ENCODE results near the gene DNAJC1. TPM values are rescaled to one million over a fixed set of nuclear protein-coding genes. Genes with fewer than 3 reads are reported as not detected.

Gene DNAJC1
- total RNA-seq, 1 experiment from 2014 or later: 57.8 TPM

DNA sequence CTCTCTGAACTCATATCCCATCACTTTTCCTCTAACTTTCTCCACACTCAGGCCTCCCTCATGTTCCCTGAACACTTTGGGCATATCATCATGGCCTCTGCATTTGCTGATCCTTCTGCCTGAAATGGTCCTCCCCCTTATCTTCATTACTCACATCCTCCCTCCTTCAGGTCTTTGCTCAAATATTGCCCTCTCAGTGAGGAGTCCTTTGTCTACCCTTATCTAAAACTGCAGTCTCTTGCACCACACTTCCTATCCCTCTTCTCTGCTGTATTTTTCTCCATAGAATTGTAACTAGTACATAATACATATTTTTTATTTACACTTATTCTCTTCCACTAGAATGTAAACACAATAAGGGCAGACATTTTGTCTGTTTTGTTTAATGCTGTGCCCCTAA, 41.7 kb downstream of the DNAJC1 start:
- Mint-ChIP-seq H3K27ac (ENCODE audit: low read depth, unreplicated experiment) (no peak overlapping the region), H3K4me1 (ENCODE audit: insufficient read depth, unreplicated experiment) (peaks cover 7% of the 10 kb centered on the region), H3K9me3 (ENCODE audit: unreplicated experiment) (peaks cover 7% of the 10 kb centered on the region), H3K36me3 (ENCODE audit: insufficient read depth, unreplicated experiment) (peaks cover 7% of the 10 kb centered on the region), H3K4me3 (ENCODE audit: unreplicated experiment) (no peak overlapping the region), H3K27me3 (ENCODE audit: insufficient read depth, unreplicated experiment) (no peaks in the 10 kb centered on the region)
- TF ChIP-seq, protein P1, sequence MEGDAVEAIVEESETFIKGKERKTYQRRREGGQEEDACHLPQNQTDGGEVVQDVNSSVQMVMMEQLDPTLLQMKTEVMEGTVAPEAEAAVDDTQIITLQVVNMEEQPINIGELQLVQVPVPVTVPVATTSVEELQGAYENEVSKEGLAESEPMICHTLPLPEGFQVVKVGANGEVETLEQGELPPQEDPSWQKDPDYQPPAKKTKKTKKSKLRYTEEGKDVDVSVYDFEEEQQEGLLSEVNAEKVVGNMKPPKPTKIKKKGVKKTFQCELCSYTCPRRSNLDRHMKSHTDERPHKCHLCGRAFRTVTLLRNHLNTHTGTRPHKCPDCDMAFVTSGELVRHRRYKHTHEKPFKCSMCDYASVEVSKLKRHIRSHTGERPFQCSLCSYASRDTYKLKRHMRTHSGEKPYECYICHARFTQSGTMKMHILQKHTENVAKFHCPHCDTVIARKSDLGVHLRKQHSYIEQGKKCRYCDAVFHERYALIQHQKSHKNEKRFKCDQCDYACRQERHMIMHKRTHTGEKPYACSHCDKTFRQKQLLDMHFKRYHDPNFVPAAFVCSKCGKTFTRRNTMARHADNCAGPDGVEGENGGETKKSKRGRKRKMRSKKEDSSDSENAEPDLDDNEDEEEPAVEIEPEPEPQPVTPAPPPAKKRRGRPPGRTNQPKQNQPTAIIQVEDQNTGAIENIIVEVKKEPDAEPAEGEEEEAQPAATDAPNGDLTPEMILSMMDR (IDR thresholded peaks at IDR 0.05; ENCODE audit: unreplicated experiment): no peak
- intact Hi-C loops (cut with micrococcal nuclease): no loop called here
- DNase-seq (ENCODE audit: unreplicated experiment): no peak
- POLR2A ChIA-PET: no interaction called here
- no TSS peak for BruUV-seq (replicated peaks)
- CTCF ChIA-PET: no interaction called here

DNA sequence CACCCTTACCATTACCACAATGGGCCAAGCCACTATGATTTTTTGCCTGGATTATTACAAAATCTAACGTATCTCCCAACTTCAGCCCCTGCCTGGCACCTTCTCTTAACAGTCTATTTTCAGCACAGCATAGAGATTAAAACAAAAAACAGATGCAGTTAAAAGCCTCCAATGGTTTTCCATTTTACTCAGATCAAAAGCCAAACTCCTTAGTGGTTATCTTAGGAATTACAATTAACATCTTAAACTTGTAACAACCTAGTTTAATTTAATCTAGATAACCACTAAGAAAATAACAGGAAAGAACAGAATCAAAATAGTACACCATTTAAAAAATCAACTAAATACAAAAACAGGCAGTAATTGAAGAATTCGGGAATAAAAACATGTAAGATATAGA, 43.5 kb downstream of the DNAJC1 start:
- Mint-ChIP-seq H3K9me3 (ENCODE audit: unreplicated experiment) (peaks cover 5% of the 10 kb centered on the region), H3K36me3 (ENCODE audit: insufficient read depth, unreplicated experiment) (peaks cover 3% of the 10 kb centered on the region), H3K27ac (ENCODE audit: low read depth, unreplicated experiment) (no peak overlapping the region), H3K27me3 (ENCODE audit: insufficient read depth, unreplicated experiment) (no peaks in the 10 kb centered on the region), H3K4me3 (ENCODE audit: unreplicated experiment) (no peak overlapping the region), H3K4me1 (ENCODE audit: insufficient read depth, unreplicated experiment) (peaks cover 7% of the 10 kb centered on the region)
- no peak for DNase-seq (ENCODE audit: unreplicated experiment)
- TF ChIP-seq, protein P1 (IDR thresholded peaks at IDR 0.05; ENCODE audit: unreplicated experiment): no peak
- ChIA-PET CTCF (no interaction called here), POLR2A (no interaction called here)
- intact Hi-C loops (cut with micrococcal nuclease): loop anchor here (10.0 kb wide), 1 partner anchor 1105 kb away; no protein-coding TSS in a partner anchor
- BruUV-seq (replicated peaks): no TSS peak

DNA sequence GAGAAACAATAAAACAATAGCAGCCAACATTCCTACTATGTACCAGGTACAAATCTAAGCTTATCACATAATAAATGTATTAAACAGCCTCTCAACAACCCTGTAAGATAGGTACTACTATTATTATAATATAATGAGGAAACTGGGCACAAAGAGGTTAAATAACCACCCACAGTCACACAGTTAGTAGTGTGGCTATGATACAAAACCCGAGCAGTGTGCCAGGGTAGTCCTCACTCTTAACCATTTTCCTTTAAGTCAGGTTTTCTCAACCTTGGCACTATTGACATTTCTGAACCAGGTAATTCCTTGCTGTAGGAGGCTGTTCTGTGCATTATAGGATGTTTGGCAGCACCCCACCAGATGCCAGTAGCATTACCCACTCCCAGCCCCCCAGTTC, 48.8 kb downstream of the DNAJC1 start:
- DNase-seq (ENCODE audit: unreplicated experiment): no peak
- intact Hi-C loops (cut with micrococcal nuclease): loop anchor here (5.0 to 10.0 kb wide), 3 partner anchors 212 to 1100 kb away; no protein-coding TSS in a partner anchor
- Mint-ChIP-seq H3K36me3 (ENCODE audit: insufficient read depth, unreplicated experiment) (no peaks in the 10 kb centered on the region), H3K27ac (ENCODE audit: low read depth, unreplicated experiment) (no peak overlapping the region), H3K9me3 (ENCODE audit: unreplicated experiment) (no peaks in the 10 kb centered on the region), H3K4me3 (ENCODE audit: unreplicated experiment) (no peak overlapping the region), H3K4me1 (ENCODE audit: insufficient read depth, unreplicated experiment) (no peaks in the 10 kb centered on the region), H3K27me3 (ENCODE audit: insufficient read depth, unreplicated experiment) (no peaks in the 10 kb centered on the region)
- TF ChIP-seq, protein P1 (IDR thresholded peaks at IDR 0.05; ENCODE audit: unreplicated experiment): no peak
- CTCF ChIA-PET: interaction anchor here (1.2 kb wide), 1 partner anchor 271 kb away, joined by 3 read pairs; no protein-coding TSS in a partner anchor
- POLR2A ChIA-PET: interaction anchor here (0.7 to 1.7 kb wide), 2 partner anchors 33 to 458 kb away, joined by 3 to 5 read pairs; no protein-coding TSS in a partner anchor
- no TSS peak for BruUV-seq (replicated peaks)

DNA sequence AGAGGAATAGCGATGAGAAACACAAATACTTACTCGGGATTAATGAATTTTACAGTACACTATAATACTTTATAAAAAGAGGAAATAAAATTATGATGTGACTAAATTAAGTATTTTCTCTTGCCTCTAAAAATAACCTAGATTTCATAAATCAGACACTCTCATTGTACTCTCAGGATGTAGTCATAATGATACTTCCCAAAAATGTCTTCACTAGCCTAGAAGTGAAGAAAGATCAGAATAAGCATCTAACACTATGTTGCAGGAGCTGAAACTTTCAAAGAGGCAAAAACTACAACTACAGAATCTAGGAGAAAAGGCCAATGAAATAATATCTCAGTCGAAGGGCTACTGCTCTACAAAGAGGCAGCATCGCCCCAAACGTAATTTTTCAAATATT, 49.4 kb downstream of the DNAJC1 start:
- Mint-ChIP-seq H3K27me3 (ENCODE audit: insufficient read depth, unreplicated experiment) (no peaks in the 10 kb centered on the region), H3K27ac (ENCODE audit: low read depth, unreplicated experiment) (no peak overlapping the region), H3K4me1 (ENCODE audit: insufficient read depth, unreplicated experiment) (no peaks in the 10 kb centered on the region), H3K9me3 (ENCODE audit: unreplicated experiment) (no peaks in the 10 kb centered on the region), H3K36me3 (ENCODE audit: insufficient read depth, unreplicated experiment) (no peaks in the 10 kb centered on the region), H3K4me3 (ENCODE audit: unreplicated experiment) (no peak overlapping the region)
- ChIA-PET CTCF (interaction anchor here (1.2 kb wide), 1 partner anchor 271 kb away, joined by 3 read pairs; no protein-coding TSS in a partner anchor), POLR2A (interaction anchor here (0.7 to 1.1 kb wide), 2 partner anchors 33 to 229 kb away, joined by 3 to 4 read pairs; no protein-coding TSS in a partner anchor)
- intact Hi-C loops (cut with micrococcal nuclease): loop anchor here (5.0 to 10.0 kb wide), 3 partner anchors 212 to 1099 kb away; no protein-coding TSS in a partner anchor
- DNase-seq (ENCODE audit: unreplicated experiment): no peak
- TF ChIP-seq, protein P1 (IDR thresholded peaks at IDR 0.05; ENCODE audit: unreplicated experiment): no peak
- no TSS peak for BruUV-seq (replicated peaks)

Data from MCF 10A (cell line).